GM19023 (cell line): ENCODE results near the gene ZNF423.

Experiments
- ATAC-seq: cut with Tn5 transposase; IDR thresholded peaks from one replicate; pipeline ENCODE4 v1.9.1; 2021; ENCODE audit warnings: mild to moderate bottlenecking, moderate library complexity; ENCODE audit not compliant: unreplicated experiment

Gene ZNF423

GRCh38 chr16:49610983-49611382, 244.9 kb downstream of the ZNF423 start:
- ATAC-seq, result no peak

- no peak for ATAC-seq
Measured at GRCh38 chr16:49608779-49609178, 247.1 kb downstream of the ZNF423 start.

GRCh38 chr16:49608098-49608497, 247.8 kb downstream of the ZNF423 start:
- no peak for ATAC-seq

GRCh38 chr16:49605536-49606254, 250.2 kb downstream of the ZNF423 start:
- no peak for ATAC-seq

GRCh38 chr16:49604602-49605001, 251.3 kb downstream of the ZNF423 start:
- ATAC-seq, result no peak

- ATAC-seq, result no peak
Measured at GRCh38 chr16:49603956-49604355, 252.0 kb downstream of the ZNF423 start.

GRCh38 chr16:49602976-49603310, 253.0 kb downstream of the ZNF423 start:
- no peak for ATAC-seq

- ATAC-seq, result no peak
Measured at GRCh38 chr16:49602201-49602975, 253.5 kb downstream of the ZNF423 start.

- ATAC-seq, result no peak
Measured at GRCh38 chr16:49601576-49601975, 254.3 kb downstream of the ZNF423 start.

- ATAC-seq, result no peak
Measured at GRCh38 chr16:49600976-49601375, 254.9 kb downstream of the ZNF423 start.

- no peak for ATAC-seq
Measured at GRCh38 chr16:49600536-49600935, 255.4 kb downstream of the ZNF423 start.

GRCh38 chr16:49599704-49600103, 256.2 kb downstream of the ZNF423 start:
- ATAC-seq, result no peak

- ATAC-seq, result no peak
Measured at GRCh38 chr16:49599281-49599680, 256.6 kb downstream of the ZNF423 start.

- ATAC-seq, result peak; percentile 69
Measured at GRCh38 chr16:49598383-49599170, 257.3 kb downstream of the ZNF423 start.

- no peak for ATAC-seq
Measured at GRCh38 chr16:49597796-49598195, 258.1 kb downstream of the ZNF423 start.

GRCh38 chr16:49596648-49597291, 259.1 kb downstream of the ZNF423 start:
- no peak for ATAC-seq

- no peak for ATAC-seq
Measured at GRCh38 chr16:49596068-49596467, 259.8 kb downstream of the ZNF423 start.

- no peak for ATAC-seq
Measured at GRCh38 chr16:49594685-49595498, 261.0 kb downstream of the ZNF423 start.

- ATAC-seq, result no peak
Measured at GRCh38 chr16:49594153-49594552, 261.8 kb downstream of the ZNF423 start.

GRCh38 chr16:49593424-49594040, 262.4 kb downstream of the ZNF423 start:
- no peak for ATAC-seq
